Thyroid gland (tissue), 4 donors: ENCODE data around the gene HAO2. TPM values are rescaled to one million over a fixed set of nuclear protein-coding genes. Genes with fewer than 3 reads are reported as not detected.

ENCODE experiments used
- DNase-seq, 2 donors: peaks; one replicate each; pipeline ENCODE4 v3.0.0-alpha.2; 2019
- H3K27ac ChIP-seq, 3 donors: fragments of 200-600 bp; sonication (generic); 1 replicate in 2 of 3; 2 replicates in 1 of 3; pipeline ENCODE4 v1.5.1; 2016 to 2019; ENCODE audit warnings: mild to moderate bottlenecking in 1 of 3, moderate library complexity in 1 of 3
- H3K27me3 ChIP-seq: fragments of 200-600 bp; sonication (generic); one replicate; pipeline ENCODE4 v1.5.1; 2019
- H3K36me3 ChIP-seq, 2 donors: fragments of 200-600 bp; sonication (generic); one replicate each; pipeline ENCODE4 v1.5.1; 2016 to 2019
- H3K4me1 ChIP-seq, 2 donors: fragments of 200-600 bp; sonication (generic); one replicate each; pipeline ENCODE4 v1.5.1; 2017 to 2019
- H3K4me3 ChIP-seq, 3 donors: fragments of 200-600 bp; sonication (generic); replicated peaks in 1 of 3; 1 replicate in 2 of 3; 2 replicates in 1 of 3; pipeline ENCODE4 v1.5.1; 2016; ENCODE audit warnings: mild to moderate bottlenecking in 1 of 3
- H3K9me3 ChIP-seq: fragments of 200-600 bp; sonication (generic); one replicate; pipeline ENCODE4 v1.5.1; 2017
- POLR2A ChIP-seq, 2 donors: fragments of 450-650 bp; IDR thresholded peaks; one replicate each; pipeline ENCODE4 v1.6.1; 2017; ENCODE audit warnings: antibody characterized with exemption in 2 of 2, mild to moderate bottlenecking in 2 of 2, moderate library complexity in 1 of 2
- WGBS, 2 donors: methylation state at CpG; one replicate each; pipeline ENCODE4 v1.1.5; 2017; 5-methylcytosine and 5-hydroxymethylcytosine counted together
- intact Hi-C: fragments of 100-400 bp; cut with DNase I; formaldehyde crosslinking; loops from one replicate; pipeline ENCODE4 v1.15.1; 2023
- total RNA-seq, 4 donors: library from RNA; depleted of rRNA; stranded (reverse); fragments of >200 nt; gene quantifications; one replicate each; pipeline ENCODE4 v1.2.3, GENCODE V29; 2016
- TF ChIP-seq, protein P1 (sequence below), 6 experiments: fragments of 200-600 bp in 3 of 6; fragments of 450-650 bp in 3 of 6; sonication (generic) in 3 of 6; IDR thresholded peaks; one replicate each; pipeline ENCODE4 v1.5.1; 2016 to 2019; ENCODE audit warnings: antibody characterized with exemption in 6 of 6, mild to moderate bottlenecking in 2 of 6, inconsistent platforms in 1 of 6, moderate library complexity in 1 of 6

The HAO2 gene
- total RNA-seq, 4 donors from 2014 or later = not detected

DNA sequence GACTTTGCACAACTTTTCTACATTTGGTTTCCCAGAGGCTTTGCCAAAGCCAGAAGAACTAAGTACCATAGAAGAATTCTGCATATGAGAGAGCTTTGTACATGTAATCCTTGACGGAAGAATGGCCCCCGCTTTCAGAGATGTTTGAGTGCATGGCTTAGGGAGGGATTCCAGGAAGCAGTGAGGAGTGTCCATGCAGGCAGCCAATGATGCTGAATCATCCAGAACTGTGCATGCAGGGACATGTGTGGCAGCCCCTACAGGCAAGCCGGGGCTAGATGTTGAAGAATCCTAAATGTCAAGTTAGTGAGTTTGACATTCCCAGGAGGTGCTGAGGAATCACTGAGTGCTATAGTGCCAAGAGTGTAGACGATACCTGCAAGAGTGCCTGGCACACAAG is 9.9 kb upstream of the HAO2 start:
- 46 to 61% methylated on average over 4 of the region's 4 CpGs for WGBS, 2 donors
- Histone ChIP-seq H3K36me3 (no peaks in the 10 kb centered on the region), H3K27ac (no peak overlapping the region), H3K4me3 (no peak overlapping the region), H3K4me1 (no peaks in the 10 kb centered on the region), H3K27me3 (no peaks in the 10 kb centered on the region), H3K9me3 (no peaks in the 10 kb centered on the region)
- intact Hi-C loops = no loop called here
- TF ChIP-seq, protein P1, sequence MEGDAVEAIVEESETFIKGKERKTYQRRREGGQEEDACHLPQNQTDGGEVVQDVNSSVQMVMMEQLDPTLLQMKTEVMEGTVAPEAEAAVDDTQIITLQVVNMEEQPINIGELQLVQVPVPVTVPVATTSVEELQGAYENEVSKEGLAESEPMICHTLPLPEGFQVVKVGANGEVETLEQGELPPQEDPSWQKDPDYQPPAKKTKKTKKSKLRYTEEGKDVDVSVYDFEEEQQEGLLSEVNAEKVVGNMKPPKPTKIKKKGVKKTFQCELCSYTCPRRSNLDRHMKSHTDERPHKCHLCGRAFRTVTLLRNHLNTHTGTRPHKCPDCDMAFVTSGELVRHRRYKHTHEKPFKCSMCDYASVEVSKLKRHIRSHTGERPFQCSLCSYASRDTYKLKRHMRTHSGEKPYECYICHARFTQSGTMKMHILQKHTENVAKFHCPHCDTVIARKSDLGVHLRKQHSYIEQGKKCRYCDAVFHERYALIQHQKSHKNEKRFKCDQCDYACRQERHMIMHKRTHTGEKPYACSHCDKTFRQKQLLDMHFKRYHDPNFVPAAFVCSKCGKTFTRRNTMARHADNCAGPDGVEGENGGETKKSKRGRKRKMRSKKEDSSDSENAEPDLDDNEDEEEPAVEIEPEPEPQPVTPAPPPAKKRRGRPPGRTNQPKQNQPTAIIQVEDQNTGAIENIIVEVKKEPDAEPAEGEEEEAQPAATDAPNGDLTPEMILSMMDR (IDR thresholded peaks at IDR 0.05) = no peak
- no peak for TF ChIP-seq POLR2A (IDR thresholded peaks at IDR 0.05)
- peak in 1 of 2 donors; percentile 4 for DNase-seq

- Histone ChIP-seq H3K9me3 (no peaks in the 10 kb centered on the region), H3K4me3 (no peak overlapping the region), H3K36me3 (no peaks in the 10 kb centered on the region), H3K27me3 (no peaks in the 10 kb centered on the region), H3K27ac (no peak overlapping the region), H3K4me1 (no peaks in the 10 kb centered on the region)
- DNase-seq = no peak
- intact Hi-C loops = no loop called here
- no peak for TF ChIP-seq POLR2A (IDR thresholded peaks at IDR 0.05)
- TF ChIP-seq, protein P1 (IDR thresholded peaks at IDR 0.05) = no peak
- 92 to 93% methylated on average over 4 of the region's 4 CpGs for WGBS, 2 donors
These were observed 8.9 kb upstream of the HAO2 start for GRCh38 chr1:119359730-119360129.

GRCh38 chr1:119361205-119361604 is 7.4 kb upstream of the HAO2 start:
- intact Hi-C loops = no loop called here
- H3K4me3 ChIP-seq = no peak overlapping the region
- TF ChIP-seq, protein P1 (IDR thresholded peaks at IDR 0.05) = no peak
- TF ChIP-seq POLR2A (IDR thresholded peaks at IDR 0.05) = no peak
- no peak for DNase-seq
- WGBS, 2 donors = 86 to 89% methylated on average over 1 of the region's 1 CpG
- H3K36me3 ChIP-seq = no peaks in the 10 kb centered on the region
- no peaks in the 10 kb centered on the region for H3K27me3 ChIP-seq
- no peaks in the 10 kb centered on the region for H3K4me1 ChIP-seq
- no peak overlapping the region for H3K27ac ChIP-seq
- H3K9me3 ChIP-seq = no peaks in the 10 kb centered on the region

DNA sequence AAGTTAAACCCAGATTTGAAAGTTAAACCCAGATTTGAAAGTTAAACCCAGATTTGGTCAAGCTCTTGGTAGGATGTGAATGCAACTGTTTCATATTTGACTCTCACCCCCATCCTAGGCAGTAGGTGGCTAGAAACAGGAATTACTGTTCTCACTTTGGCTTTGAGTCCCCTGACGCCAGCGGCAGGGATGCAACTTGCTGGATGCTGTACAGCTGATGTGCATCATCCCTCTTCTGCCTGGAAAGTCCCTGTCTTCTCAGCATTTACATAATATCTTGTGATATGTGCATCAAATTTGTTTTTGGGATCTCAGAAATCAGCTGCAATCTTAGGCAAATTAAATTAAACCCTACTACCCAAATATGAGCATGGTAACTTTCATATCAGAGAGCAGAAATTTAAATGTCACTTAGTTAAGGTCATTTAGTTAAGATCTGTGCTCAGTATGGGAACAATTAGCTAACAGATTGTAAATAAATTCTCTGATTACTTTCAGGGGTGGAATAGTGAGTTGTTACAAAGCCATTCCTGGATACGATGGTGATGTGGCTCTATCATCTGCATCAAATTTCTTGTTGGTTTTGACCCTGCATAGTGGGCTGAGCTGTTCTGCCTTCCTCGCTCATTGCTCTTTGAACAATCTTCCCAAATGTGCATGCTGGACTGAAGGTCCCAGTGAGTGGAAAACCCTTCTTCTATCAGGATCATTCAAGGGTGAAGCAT is 6.8 kb upstream of the HAO2 start:
- TF ChIP-seq, protein P1 (IDR thresholded peaks at IDR 0.05) = no peak
- TF ChIP-seq POLR2A (IDR thresholded peaks at IDR 0.05) = no peak
- H3K4me3 ChIP-seq = no peak overlapping the region
- no peaks in the 10 kb centered on the region for H3K9me3 ChIP-seq
- intact Hi-C loops = no loop called here
- DNase-seq = no peak
- no peaks in the 10 kb centered on the region for H3K4me1 ChIP-seq
- H3K36me3 ChIP-seq = no peaks in the 10 kb centered on the region
- no peaks in the 10 kb centered on the region for H3K27me3 ChIP-seq
- WGBS, 2 donors = 78 to 81% methylated on average over 4 of the region's 4 CpGs
- H3K27ac ChIP-seq = no peak overlapping the region

DNA sequence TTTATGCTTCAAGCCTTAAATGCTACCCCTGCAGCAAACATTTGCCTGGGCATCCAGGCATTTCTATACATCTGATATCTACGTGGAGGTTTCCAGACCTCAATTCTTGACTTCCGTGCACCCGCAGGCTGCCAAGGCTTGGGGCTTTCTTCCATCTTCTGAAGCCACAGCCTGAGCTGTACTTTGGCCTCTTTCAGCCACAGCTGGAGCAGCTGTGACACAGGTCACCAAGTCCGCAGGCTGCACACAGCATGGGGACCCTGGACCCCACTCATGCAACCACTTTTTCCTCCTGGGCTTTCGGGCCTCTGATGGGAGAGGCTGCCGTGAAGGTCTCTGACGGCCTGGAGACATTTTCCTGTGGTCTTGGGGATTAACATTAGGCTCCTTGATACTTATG is 5.4 kb upstream of the HAO2 start:
- no peaks in the 10 kb centered on the region for H3K36me3 ChIP-seq
- H3K27me3 ChIP-seq = no peaks in the 10 kb centered on the region
- intact Hi-C loops = no loop called here
- 89 to 91% methylated on average over 7 of the region's 7 CpGs for WGBS, 2 donors
- H3K9me3 ChIP-seq = no peaks in the 10 kb centered on the region
- no peak overlapping the region for H3K27ac ChIP-seq
- H3K4me1 ChIP-seq = no peaks in the 10 kb centered on the region
- DNase-seq = no peak
- TF ChIP-seq POLR2A (IDR thresholded peaks at IDR 0.05) = no peak
- TF ChIP-seq, protein P1 (IDR thresholded peaks at IDR 0.05) = no peak
- H3K4me3 ChIP-seq = no peak overlapping the region
